ENCODE measurements around the gene TRMT6. TPM values are rescaled to one million over a fixed set of nuclear protein-coding genes. Genes with fewer than 3 reads are reported as not detected.

Gene TRMT6
- total and polyA plus RNA-seq, 4 donors = 5.5 to 17.0 (median 10.8) TPM

GRCh38 chr20:5973971-5974370 lies 23.6 kb upstream of the TRMT6 start:
- H3K9ac ChIP-seq (ENCODE audit: insufficient read depth in 1 of 2, low read length in 2 of 2) = no peak overlapping the region
- no peaks in the 10 kb centered on the region for H3K9me3 ChIP-seq (ENCODE audit: control insufficient read depth in 4 of 4, insufficient read depth in 3 of 4, low read length in 3 of 4)
- peaks cover 4 to 12% (median 10%) of the 10 kb centered on the region in 4 donors for H3K36me3 ChIP-seq (ENCODE audit: control insufficient read depth in 4 of 4, insufficient read depth in 4 of 4, low read length in 4 of 4)
- TF ChIP-seq CTCF (IDR thresholded peaks at IDR 0.05; ENCODE audit: control extremely low read depth, extremely low read depth) = no peak
- 54 to 79% methylated on average over 4 of the region's 4 CpGs for WGBS, 2 donors
- ATAC-seq (ENCODE audit: insufficient read depth, low FRiP score) (no peak), DNase-seq (peak in 1 of 3 donors; percentile 4)
- H3K27me3 ChIP-seq (ENCODE audit: control insufficient read depth in 3 of 3, insufficient read depth in 3 of 3, low read length in 2 of 3) = no peaks in the 10 kb centered on the region
- no peak overlapping the region for H3K4me3 ChIP-seq
- H3K4me1 ChIP-seq (ENCODE audit: control insufficient read depth in 5 of 5, insufficient read depth in 5 of 5, low read length in 5 of 5) = no peaks in the 10 kb centered on the region
- H3K27ac ChIP-seq (ENCODE audit: low read depth in 1 of 2, low read length in 1 of 2) = no peak overlapping the region

GRCh38 chr20:5973172-5973571 lies 22.8 kb upstream of the TRMT6 start:
- no peak for TF ChIP-seq CTCF (IDR thresholded peaks at IDR 0.05; ENCODE audit: control extremely low read depth, extremely low read depth)
- no peak overlapping the region for H3K9ac ChIP-seq (ENCODE audit: insufficient read depth in 1 of 2, low read length in 2 of 2)
- WGBS, 2 donors = 71 to 79% methylated on average over 2 of the region's 2 CpGs
- H3K27me3 ChIP-seq (ENCODE audit: control insufficient read depth in 3 of 3, insufficient read depth in 3 of 3, low read length in 2 of 3) = no peaks in the 10 kb centered on the region
- ATAC-seq (ENCODE audit: insufficient read depth, low FRiP score) (no peak), DNase-seq (peak in 2 of 3 donors; percentile 34 to 62)
- peaks cover 4 to 11% (median 5%) of the 10 kb centered on the region in 4 donors for H3K36me3 ChIP-seq (ENCODE audit: control insufficient read depth in 4 of 4, insufficient read depth in 4 of 4, low read length in 4 of 4)
- no peak overlapping the region for H3K27ac ChIP-seq (ENCODE audit: low read depth in 1 of 2, low read length in 1 of 2)
- H3K9me3 ChIP-seq (ENCODE audit: control insufficient read depth in 4 of 4, insufficient read depth in 3 of 4, low read length in 3 of 4) = no peaks in the 10 kb centered on the region
- no peak overlapping the region for H3K4me3 ChIP-seq
- no peaks in the 10 kb centered on the region for H3K4me1 ChIP-seq (ENCODE audit: control insufficient read depth in 5 of 5, insufficient read depth in 5 of 5, low read length in 5 of 5)

GRCh38 chr20:5971203-5971602 lies 20.9 kb upstream of the TRMT6 start:
- DNase-seq = peak in 2 of 3 donors; percentile 15 to 25
- Histone ChIP-seq H3K9me3 (ENCODE audit: control insufficient read depth in 4 of 4, insufficient read depth in 3 of 4, low read length in 3 of 4) (no peaks in the 10 kb centered on the region), H3K9ac (ENCODE audit: insufficient read depth in 1 of 2, low read length in 2 of 2) (no peak overlapping the region), H3K27ac (ENCODE audit: low read depth in 1 of 2, low read length in 1 of 2) (no peak overlapping the region), H3K4me1 (ENCODE audit: control insufficient read depth in 5 of 5, insufficient read depth in 5 of 5, low read length in 5 of 5) (no peaks in the 10 kb centered on the region), H3K36me3 (ENCODE audit: control insufficient read depth in 4 of 4, insufficient read depth in 4 of 4, low read length in 4 of 4) (peaks cover 2 to 8% (median 4%) of the 10 kb centered on the region in 4 donors), H3K4me3 (no peak overlapping the region), H3K27me3 (ENCODE audit: control insufficient read depth in 3 of 3, insufficient read depth in 3 of 3, low read length in 2 of 3) (no peaks in the 10 kb centered on the region)
- no peak for ATAC-seq (ENCODE audit: insufficient read depth, low FRiP score)
- no peak for TF ChIP-seq CTCF (IDR thresholded peaks at IDR 0.05; ENCODE audit: control extremely low read depth, extremely low read depth)

GRCh38 chr20:5970381-5970780 lies 20.0 kb upstream of the TRMT6 start:
- no peak for DNase-seq
- peaks cover 2 to 8% (median 4%) of the 10 kb centered on the region in 4 donors for H3K36me3 ChIP-seq (ENCODE audit: control insufficient read depth in 4 of 4, insufficient read depth in 4 of 4, low read length in 4 of 4)
- no peaks in the 10 kb centered on the region for H3K9me3 ChIP-seq (ENCODE audit: control insufficient read depth in 4 of 4, insufficient read depth in 3 of 4, low read length in 3 of 4)
- no peak for ATAC-seq (ENCODE audit: insufficient read depth, low FRiP score)
- H3K9ac ChIP-seq (ENCODE audit: insufficient read depth in 1 of 2, low read length in 2 of 2) = no peak overlapping the region
- no peak overlapping the region for H3K4me3 ChIP-seq
- 96 to 97% methylated on average over 2 of the region's 2 CpGs for WGBS, 2 donors
- H3K4me1 ChIP-seq (ENCODE audit: control insufficient read depth in 5 of 5, insufficient read depth in 5 of 5, low read length in 5 of 5) = no peaks in the 10 kb centered on the region
- no peak overlapping the region for H3K27ac ChIP-seq (ENCODE audit: low read depth in 1 of 2, low read length in 1 of 2)
- H3K27me3 ChIP-seq (ENCODE audit: control insufficient read depth in 3 of 3, insufficient read depth in 3 of 3, low read length in 2 of 3) = no peaks in the 10 kb centered on the region
- no peak for TF ChIP-seq CTCF (IDR thresholded peaks at IDR 0.05; ENCODE audit: control extremely low read depth, extremely low read depth)

Data from lung (tissue), 12 donors.